NCI-H1694 (cell line): ENCODE measurements around the gene NEU3.

Source experiments
- DNase-seq: peaks from one replicate; lab custom pipeline; 2025; lab: John Stamatoyannopoulos, UW

NEU3 gene

DNA sequence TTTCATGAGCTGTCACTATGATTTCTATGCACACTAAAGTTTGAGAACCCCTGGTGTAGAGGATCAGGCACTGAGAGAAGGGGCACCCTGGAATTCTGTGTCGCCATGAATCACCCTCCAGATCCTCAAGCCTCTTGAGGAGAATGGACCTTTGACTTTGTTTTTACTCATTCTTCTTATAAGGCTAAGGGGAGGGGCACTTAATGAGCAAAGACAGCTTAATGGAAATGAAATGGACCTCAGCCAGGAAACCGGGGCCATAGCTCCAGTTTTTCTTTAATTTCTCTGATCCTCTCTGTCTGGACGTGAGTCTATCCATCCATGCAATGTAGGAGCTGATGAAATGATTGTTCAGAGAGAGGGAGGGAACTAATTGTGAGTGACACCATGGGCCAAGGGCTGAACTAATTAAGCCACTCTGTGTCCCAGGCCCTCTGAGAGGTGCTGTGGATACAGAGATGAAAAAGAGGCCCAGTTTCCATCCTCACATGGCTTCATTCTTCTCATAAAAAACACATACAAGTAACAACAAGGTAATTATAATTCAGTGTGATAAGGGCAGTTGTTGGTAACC lies 75.1 kb downstream of the NEU3 start:
- no peak for DNase-seq

DNA sequence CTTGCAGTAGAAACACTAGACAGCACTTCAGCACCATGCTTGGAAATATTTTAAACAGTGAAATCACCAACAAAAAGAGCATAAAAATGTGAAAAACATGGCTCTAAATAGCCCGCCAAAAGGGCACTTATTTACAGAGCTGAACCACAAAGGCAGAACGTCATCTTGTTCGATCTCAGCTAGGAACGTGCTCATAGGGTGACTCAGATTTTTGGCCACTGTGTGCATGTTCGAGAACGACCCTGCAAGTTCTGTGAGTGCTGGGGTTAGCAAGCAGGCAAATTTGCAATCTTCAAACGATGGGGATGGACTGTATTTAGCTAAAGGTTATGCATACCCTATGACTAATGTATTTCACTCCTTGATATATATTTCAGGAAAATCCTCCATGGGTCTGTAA lies 77.3 kb downstream of the NEU3 start:
- no peak for DNase-seq
